GM11168 (cell line): ENCODE data around the gene NDUFB6.
"Not testable (repeated sequence)": the region's sequence is repeated elsewhere in the genome, so short reads cannot be mapped to it uniquely, and the experiment has no call there.

Experiments used
- in situ Hi-C: fragments of 300-500 bp; cut with MboI; formaldehyde crosslinking; loops from one replicate; pipeline ENCODE4 v1.12.0; 2022; ENCODE audit warnings: low sequenced_read_pairs; ENCODE audit not compliant: unreplicated experiment

NDUFB6 gene

DNA sequence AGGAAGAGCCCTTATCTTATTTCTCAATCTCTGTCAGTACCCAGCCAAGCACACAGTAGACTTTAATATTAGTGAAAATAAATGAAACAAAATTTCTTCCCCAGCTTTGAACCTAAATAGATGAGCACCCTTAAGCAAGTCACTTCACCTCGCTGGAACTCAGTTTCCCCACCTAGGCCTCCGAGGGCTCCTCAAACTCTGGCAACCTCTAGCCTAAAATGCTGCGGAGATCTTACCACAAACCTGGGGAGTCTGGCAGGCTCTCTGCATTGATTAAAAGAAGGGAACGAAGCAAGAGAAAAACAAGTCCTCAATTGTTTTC, 47.3 kb downstream of the NDUFB6 start:
- in situ Hi-C loops, result no loop called here

DNA sequence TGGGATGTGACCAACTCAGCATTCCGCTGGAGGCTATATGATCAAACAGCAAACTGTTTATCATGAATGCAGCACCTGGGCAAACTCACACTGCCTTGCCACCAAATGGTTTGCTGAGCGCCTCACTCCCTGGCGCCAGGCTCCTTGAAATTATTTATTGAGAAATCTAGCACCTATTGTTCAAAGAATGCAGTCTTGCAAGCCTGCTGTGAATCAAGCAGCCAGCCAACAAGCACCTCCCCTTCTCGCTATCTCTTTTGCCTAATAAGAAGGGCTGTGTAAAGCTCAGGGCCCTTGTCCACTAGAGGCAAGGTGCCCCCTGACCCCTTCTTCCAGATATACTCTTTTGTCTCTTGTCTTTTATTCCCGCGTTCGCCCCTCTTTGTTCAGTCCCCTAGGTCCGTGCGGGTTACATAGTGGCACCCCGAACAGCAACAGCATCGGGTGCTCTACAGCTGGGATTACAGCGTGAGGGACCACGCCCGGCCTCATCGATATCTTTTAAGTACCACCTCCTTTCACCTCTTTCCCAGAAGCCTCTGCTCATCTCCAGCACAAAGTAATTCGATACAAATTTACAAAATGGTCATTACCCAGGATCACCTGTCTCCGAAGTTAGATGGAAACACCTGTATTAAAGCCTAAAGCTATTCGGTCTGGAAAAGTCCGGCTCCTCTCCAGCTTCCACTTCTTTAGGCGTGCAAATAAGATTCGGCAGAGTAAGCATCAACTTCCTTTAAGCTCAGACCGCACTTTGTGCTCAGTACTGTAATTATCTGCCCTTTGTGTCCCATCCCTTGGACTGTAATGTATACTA, 47.9 kb downstream of the NDUFB6 start:
- in situ Hi-C loops, result no loop called here

DNA sequence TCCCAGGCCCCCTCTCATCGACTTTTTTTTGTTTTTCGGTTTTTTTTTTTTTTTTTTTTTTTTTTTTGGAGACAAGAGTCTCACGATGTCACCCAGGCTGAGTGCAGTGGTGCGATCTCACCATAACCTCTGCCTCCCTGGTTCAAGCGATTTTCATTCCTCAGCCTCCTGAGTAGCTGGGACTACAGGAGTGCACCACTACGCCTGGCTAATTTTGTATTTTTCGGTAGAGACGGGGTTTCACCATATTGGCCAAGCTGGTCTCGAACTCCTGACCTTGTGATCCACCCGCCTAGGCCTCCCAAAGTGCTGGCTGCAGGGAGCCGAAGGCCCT, 48.4 kb downstream of the NDUFB6 start:
- in situ Hi-C loops, result not testable (repeated sequence)

DNA sequence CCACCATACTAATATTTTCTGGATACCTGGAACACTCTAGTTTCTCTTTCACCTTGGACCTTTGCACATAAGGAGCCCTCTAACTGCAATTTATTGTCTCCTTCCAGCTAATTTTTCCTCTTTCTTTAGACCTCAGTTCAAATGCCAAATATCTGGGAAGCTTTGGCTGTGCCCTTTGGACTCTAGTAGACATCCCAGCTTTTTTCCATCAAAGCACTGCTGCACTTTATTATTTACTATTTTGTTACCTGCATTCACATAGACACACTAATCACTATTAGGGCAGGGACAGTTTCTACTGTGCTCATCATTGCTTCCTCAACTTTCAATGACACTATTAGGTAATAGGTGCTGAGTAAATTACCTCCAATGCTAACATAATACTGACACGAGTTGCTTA, 49.0 kb downstream of the NDUFB6 start:
- in situ Hi-C loops, result no loop called here

GRCh38 chr9:32518276-32518675, 54.7 kb downstream of the NDUFB6 start:
- in situ Hi-C loops, result no loop called here

DNA sequence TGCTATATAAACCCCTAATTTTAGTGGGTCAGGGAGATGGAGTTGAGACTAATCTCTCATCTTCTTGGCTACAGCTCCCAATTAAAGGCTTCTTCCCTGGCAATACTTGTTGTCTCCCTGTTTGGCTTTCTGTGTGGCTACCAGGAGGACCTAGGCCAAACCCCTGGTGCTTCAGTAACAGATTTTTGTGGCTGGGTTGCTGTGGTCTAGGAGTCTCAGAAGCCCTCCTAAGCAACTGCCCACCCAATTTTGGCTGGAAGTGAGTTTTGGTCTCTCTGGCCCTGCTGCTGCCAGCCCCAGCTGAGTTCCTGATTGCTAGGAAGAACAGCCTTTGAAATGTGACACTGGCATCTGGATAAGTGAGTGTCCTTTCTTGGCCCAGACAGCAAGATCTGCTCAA, 56.7 kb downstream of the NDUFB6 start:
- in situ Hi-C loops, result no loop called here

GRCh38 chr9:32508728-32509127, 64.2 kb downstream of the NDUFB6 start:
- in situ Hi-C loops, result no loop called here

GRCh38 chr9:32503008-32503407, 70.0 kb downstream of the NDUFB6 start:
- in situ Hi-C loops, result no loop called here
